GM12801 (cell line): ENCODE data around the gene KIF23.

ENCODE experiments used
- TF ChIP-seq, protein P1 (sequence below): IDR thresholded peaks from one replicate; pipeline ENCODE4 v1.5.1; 2011; ENCODE audit warnings: control low read depth; ENCODE audit not compliant: insufficient read length; ENCODE audit errors: extremely low read depth

Gene KIF23

DNA sequence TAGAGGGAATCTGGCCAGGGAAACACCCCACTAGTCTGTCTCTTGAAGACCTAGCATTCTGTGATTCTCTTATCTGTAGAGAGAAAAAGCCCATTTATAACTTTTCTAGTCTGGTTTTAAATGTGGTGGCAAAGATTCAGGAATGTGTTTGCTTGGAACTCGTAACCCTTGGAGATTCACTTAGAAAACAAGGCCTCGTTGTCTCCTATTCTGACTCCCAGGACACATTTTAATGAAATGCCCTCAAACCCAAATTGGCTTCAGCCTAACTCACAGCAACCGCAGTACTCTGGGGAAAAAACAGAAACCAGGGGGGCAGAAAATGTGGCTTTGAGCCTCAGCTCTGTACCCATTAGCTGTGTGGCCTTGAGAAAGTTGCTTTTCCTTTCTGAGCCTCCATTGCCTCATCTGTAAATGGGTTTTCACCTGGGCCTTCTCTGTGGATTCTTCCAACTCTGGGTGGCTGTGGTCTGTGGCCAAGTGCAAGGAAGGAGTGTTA lies 75.0 kb downstream of the KIF23 start:
- TF ChIP-seq, protein P1, sequence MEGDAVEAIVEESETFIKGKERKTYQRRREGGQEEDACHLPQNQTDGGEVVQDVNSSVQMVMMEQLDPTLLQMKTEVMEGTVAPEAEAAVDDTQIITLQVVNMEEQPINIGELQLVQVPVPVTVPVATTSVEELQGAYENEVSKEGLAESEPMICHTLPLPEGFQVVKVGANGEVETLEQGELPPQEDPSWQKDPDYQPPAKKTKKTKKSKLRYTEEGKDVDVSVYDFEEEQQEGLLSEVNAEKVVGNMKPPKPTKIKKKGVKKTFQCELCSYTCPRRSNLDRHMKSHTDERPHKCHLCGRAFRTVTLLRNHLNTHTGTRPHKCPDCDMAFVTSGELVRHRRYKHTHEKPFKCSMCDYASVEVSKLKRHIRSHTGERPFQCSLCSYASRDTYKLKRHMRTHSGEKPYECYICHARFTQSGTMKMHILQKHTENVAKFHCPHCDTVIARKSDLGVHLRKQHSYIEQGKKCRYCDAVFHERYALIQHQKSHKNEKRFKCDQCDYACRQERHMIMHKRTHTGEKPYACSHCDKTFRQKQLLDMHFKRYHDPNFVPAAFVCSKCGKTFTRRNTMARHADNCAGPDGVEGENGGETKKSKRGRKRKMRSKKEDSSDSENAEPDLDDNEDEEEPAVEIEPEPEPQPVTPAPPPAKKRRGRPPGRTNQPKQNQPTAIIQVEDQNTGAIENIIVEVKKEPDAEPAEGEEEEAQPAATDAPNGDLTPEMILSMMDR, result no peak

DNA sequence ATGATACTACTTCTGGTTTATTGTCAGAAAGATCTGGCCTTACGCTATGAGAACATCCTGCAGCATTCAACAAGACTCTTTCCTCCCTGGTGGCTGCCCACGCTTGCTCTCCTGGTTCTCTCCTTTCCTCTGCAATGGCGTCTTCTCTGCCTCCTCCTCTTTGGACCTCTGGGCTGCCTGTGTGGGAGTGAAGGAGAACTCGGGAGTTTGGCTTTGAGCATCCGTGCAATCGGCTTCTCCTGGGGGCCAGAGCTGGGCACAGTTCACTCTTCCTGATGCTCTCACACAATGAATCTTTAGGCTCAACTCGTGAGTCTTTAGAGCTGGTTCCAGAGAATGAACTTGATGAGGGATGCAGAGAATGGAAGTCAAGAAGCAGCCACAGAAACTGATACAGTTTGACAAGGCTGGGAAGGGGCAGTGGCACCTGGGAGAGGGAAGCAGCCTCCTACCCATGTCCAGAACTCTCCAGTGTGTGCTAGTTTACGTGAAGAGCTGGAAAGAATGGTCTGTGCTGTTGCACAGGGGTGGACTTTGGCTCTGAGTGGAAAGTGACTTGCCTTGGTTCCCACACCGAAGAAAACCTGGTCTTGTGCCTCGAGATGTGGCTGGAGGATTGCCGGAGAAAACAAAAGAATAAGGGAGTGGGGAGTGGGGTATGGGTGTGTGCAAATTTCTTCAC lies 76.3 kb downstream of the KIF23 start:
- TF ChIP-seq, protein P1, result no peak

DNA sequence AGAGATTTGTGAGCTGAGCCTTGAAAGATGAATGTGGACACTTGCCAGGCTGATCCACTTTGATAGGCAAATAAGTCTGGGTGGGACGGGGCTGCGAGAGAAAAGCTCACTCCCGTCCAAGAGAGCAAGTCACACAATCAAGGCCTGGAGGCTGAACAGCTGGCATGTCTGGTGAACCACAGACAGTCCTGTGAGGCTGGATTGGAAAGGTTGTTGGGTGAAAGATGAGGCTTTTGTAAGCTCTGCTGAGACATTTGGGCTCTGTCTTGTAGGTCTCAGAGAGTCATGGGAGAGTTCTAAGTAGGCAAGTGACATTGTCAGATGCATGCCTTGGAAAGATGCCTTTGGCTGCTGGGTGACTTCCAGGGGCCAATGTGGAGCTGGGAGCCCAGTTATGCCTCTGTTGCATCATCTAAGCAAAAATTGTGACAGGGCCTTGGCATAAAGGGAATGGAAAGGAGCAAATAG lies 76.9 kb downstream of the KIF23 start:
- TF ChIP-seq, protein P1, result no peak

DNA sequence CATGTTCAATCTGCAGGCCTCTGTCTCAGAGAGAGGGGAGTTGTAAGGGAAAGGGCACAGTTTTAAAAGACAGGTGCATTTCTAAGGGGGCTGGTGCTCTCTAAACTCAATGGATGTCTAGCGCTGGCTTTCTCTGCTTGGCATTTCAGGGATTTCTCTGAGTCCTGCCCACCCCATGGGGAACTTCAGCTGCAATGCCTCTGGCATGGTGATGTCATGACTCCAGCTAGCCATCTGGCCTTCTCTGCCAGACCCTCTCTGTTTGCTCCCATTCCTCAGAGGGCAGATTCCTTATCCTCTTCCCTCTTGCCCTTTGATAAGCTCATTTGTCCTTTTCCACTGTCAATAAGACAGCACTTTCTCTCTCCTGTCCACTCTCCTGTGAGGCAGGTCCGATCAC lies 79.3 kb downstream of the KIF23 start:
- TF ChIP-seq, protein P1, result no peak

DNA sequence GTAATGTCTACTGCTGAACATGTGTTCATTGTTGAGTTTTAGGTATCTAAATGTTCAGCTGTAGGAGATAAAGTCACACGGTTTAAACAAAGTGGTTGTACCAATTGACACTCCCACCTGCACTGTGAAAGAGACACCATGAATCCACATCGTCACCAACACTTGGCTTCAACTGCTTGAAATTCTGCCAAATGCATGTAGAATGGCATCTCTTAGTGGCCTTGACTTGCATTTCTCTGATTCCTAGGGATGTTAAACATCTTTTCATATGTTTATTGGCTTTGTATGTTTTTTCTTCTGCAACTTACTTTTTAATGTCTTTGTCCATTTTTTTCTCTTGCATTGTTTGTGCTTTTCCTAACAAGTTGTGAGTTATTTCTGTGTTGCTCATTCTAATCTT lies 81.9 kb downstream of the KIF23 start:
- TF ChIP-seq, protein P1, result no peak

DNA sequence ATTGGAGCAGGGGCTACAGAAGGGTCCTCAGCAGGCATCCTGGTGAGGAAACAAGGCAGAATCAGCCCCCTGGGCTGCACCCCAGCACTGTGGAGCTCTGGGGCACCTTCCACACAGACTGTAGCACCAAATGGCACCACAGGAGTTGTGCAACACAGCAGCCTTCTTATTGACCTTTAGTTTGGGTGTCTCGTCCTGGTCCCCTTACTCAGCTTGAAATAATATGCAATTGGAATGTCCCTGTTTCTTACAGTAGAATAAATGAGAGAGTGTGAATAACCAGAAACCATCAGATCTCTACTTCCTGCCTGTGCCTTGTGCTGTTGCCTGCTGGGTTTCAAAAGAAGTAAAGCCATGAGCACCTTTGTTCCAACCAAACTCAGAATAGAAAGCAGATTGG lies 82.9 kb downstream of the KIF23 start:
- TF ChIP-seq, protein P1, result no peak

DNA sequence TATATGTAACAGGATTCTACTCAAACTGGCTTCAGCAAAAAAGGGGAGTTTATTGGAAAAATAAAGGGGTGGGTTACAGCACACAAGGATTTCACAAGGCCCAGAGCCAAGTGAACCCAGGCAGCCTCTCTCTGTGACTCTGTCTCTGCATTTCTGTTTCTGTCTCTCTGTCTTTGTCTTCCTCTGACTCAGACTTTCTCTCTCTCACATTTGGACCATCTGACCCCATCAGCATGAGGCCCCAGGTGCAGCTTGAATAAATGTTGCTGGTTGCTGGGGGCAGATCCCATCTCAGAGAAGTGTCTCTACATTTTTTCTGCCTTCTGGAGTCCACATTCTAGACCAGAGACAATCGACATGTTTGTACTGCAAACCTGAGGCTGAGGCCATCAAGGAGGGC lies 83.5 kb downstream of the KIF23 start:
- TF ChIP-seq, protein P1, result no peak
